ENCODE data around the gene CCDC3. TPM values are rescaled to one million over a fixed set of nuclear protein-coding genes. Genes with fewer than 3 reads are reported as not detected.

The CCDC3 gene
- total RNA-seq, result 1 to 10 TPM; 2.0 to 6.9 (median 4.4) TPM
- 1 to 10 TPM in 1 of 3 donors, under 1 TPM in 2; 0.46 to 3.5 (median 0.60) TPM for polyA plus RNA-seq

DNA sequence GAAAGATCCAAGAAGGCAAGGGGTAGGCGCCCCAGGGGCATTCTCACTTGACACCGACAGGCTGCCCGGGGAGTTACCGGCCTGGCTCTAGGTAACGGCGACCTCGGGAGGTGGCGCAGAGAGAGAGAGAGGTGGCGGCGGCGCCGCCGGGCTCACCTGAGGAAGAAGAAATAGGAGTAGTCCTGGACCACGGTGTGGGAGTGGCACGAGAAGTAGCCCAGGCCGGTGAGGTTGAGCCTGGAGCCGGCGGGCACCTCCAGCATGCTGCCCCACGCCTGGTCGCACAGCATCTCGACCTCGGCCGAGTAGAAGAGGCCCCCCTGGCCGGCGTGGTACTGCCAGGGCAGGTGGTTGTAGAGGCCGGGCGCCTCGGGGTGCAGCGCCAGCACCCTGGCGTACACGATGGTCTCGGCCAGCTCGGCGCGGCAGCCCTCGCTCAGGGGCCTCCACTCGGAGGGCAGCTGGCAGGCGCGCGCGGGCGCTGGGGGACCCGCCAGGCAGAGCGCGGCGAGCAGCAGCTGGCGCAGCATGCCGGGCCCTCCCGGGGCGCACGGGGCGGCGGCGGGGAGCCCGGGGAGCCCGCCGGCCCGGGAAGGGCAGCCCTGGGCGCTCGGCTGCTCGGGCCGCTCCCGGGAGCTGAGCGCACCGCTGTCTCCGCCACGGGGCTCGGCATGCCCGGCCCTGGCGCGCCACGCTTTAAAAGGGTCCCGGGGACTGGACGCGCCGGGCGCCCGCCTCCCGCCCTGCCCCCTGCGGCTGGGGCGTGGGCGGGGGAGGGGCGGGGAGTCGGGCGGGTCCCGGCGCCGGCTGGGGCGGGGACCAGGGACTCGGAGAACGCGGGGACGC, at the start of gene CCDC3:
Gene CCDC3 (minus strand): TSS at position 673 of the 846 bp plus-strand sequence. CDS start 143 bp downstream, at position 530.
- intact Hi-C loops (cut with DNase I), result no loop called here
- DNase-seq, result no peak
- Histone ChIP-seq H3K27ac (no peak within 1 kb of the TSS), H3K9me3 (no peaks in the 10 kb centered on the region), H3K27me3 (peaks cover 7 to 34% (median 12%) of the 10 kb centered on the region in 3 donors), H3K4me3 (peak within 1 kb of the TSS in 3 of 4 donors; percentile 40 to 51 (median 45)), H3K4me1 (peaks cover 0 to 20% (median 8%) of the 10 kb centered on the region in 4 donors), H3K36me3 (no peaks in the 10 kb centered on the region)
- TF ChIP-seq POLR2AphosphoS5 (IDR thresholded peaks at IDR 0.05), result no peak
- TF ChIP-seq POLR2A (IDR thresholded peaks at IDR 0.05), result no peak
- no peak for TF ChIP-seq EP300 (IDR thresholded peaks at IDR 0.05)
- TF ChIP-seq, protein P1, sequence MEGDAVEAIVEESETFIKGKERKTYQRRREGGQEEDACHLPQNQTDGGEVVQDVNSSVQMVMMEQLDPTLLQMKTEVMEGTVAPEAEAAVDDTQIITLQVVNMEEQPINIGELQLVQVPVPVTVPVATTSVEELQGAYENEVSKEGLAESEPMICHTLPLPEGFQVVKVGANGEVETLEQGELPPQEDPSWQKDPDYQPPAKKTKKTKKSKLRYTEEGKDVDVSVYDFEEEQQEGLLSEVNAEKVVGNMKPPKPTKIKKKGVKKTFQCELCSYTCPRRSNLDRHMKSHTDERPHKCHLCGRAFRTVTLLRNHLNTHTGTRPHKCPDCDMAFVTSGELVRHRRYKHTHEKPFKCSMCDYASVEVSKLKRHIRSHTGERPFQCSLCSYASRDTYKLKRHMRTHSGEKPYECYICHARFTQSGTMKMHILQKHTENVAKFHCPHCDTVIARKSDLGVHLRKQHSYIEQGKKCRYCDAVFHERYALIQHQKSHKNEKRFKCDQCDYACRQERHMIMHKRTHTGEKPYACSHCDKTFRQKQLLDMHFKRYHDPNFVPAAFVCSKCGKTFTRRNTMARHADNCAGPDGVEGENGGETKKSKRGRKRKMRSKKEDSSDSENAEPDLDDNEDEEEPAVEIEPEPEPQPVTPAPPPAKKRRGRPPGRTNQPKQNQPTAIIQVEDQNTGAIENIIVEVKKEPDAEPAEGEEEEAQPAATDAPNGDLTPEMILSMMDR (IDR thresholded peaks at IDR 0.05), result no peak
- WGBS, 2 donors, result 2 to 3% methylated on average over 93 of the region's 93 CpGs

DNA sequence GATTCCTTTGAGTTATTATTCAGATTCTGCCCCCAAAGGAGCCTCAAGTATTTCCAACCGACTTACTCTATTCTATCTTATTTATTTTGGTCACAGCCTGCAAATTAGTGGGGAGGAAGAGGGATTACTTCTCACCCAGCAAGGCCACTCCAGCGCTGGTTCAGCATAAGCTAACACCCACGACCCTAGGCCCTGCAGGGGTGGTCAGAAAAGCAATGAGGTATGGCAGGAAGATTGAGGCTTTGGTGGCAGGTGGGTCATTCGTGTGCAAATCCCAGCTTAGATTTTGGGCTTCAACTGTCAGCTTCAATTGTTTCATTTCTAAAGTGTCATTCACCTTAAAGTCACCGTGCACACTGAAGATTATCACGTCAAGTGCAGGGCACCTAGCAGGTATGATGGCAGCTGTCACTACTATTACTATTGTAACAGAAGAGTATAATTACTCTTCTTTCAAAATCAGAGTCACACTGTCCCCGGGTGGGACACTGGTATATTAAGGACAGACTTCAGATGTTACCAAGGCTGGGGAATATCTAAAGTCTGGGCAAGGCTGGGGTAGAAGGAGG, 49.7 kb upstream of the CCDC3 start:
- 68 to 69% methylated on average over 7 of the region's 7 CpGs for WGBS, 2 donors
- Histone ChIP-seq H3K36me3 (no peaks in the 10 kb centered on the region), H3K4me3 (no peak overlapping the region), H3K27ac (no peak overlapping the region), H3K27me3 (no peaks in the 10 kb centered on the region), H3K9me3 (no peaks in the 10 kb centered on the region), H3K4me1 (no peaks in the 10 kb centered on the region)
- DNase-seq, result no peak
- no peak for TF ChIP-seq POLR2A (IDR thresholded peaks at IDR 0.05)
- TF ChIP-seq POLR2AphosphoS5 (IDR thresholded peaks at IDR 0.05), result no peak
- TF ChIP-seq EP300 (IDR thresholded peaks at IDR 0.05), result no peak
- TF ChIP-seq, protein P1 (IDR thresholded peaks at IDR 0.05), result no peak
- intact Hi-C loops (cut with DNase I), result no loop called here

DNA sequence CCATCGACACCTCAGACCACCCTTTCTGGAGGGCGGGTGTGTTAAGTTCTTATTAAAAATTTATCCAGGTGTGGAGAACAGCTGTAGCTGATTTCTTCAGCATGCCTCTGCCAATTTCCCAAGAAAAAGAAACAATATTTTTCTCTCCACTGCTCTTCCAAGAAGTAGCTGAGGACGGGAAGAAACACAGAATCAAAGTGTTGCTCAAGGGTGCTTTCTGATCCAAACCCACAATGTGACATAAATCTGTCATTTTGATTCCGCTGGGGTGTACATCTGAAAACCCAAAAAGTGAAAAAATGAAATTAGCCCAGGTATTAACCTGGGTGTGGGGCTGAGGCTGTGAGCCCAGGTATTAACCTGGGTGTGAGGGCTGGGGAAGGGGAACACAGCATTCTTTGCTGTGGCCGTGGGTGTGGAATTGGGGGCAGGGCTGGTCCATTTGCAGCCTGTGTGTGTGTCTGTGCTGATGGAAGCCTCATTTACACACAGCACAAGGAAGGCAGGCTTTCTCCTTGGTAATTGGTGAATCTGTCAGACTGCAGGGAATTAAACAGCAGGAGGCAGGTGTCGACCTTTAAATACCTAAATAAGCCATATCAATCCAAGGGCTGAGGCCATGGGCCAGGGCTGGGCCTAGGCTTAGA, 48.4 kb upstream of the CCDC3 start:
- intact Hi-C loops (cut with DNase I), result no loop called here
- H3K36me3 ChIP-seq, result no peaks in the 10 kb centered on the region
- TF ChIP-seq EP300 (IDR thresholded peaks at IDR 0.05) (no peak), POLR2AphosphoS5 (IDR thresholded peaks at IDR 0.05) (no peak), POLR2A (IDR thresholded peaks at IDR 0.05) (no peak)
- TF ChIP-seq, protein P1 (IDR thresholded peaks at IDR 0.05), result no peak
- H3K4me1 ChIP-seq, result no peaks in the 10 kb centered on the region
- no peaks in the 10 kb centered on the region for H3K27me3 ChIP-seq
- H3K4me3 ChIP-seq, result no peak overlapping the region
- no peaks in the 10 kb centered on the region for H3K9me3 ChIP-seq
- WGBS, 2 donors, result 67 to 70% methylated on average over 6 of the region's 6 CpGs
- H3K27ac ChIP-seq, result no peak overlapping the region
- no peak for DNase-seq

DNA sequence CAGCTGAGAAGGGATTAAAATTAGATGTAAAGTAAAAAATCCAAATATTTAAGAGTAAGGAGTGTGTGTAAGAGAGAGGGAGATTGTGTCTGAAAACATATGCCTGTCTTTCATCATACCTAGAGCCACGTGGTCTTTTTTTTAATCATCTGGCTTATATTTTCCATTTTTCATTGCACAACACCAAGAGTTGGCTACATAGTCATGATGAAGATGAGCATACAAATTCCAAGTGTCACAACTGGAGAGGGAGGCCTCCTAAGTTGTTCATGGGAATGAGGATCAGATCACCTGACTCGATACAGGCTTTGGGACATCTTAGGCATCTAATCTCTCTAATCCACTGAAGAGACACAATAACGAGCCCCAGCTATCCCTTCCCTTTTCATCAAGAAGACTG, 47.2 kb upstream of the CCDC3 start:
- TF ChIP-seq EP300 (IDR thresholded peaks at IDR 0.05) (no peak), POLR2AphosphoS5 (IDR thresholded peaks at IDR 0.05) (peak in 2 of 4 donors; percentile 23 to 40), POLR2A (IDR thresholded peaks at IDR 0.05) (no peak)
- TF ChIP-seq, protein P1 (IDR thresholded peaks at IDR 0.05), result no peak
- Histone ChIP-seq H3K4me3 (no peak overlapping the region), H3K27me3 (no peaks in the 10 kb centered on the region), H3K9me3 (no peaks in the 10 kb centered on the region), H3K27ac (no peak overlapping the region), H3K4me1 (no peaks in the 10 kb centered on the region), H3K36me3 (no peaks in the 10 kb centered on the region)
- intact Hi-C loops (cut with DNase I), result no loop called here
- WGBS, 2 donors, result 60 to 70% methylated on average over 3 of the region's 3 CpGs
- no peak for DNase-seq

All from sigmoid colon (tissue), 7 donors.